GM21447 (cell line): ENCODE measurements around the gene RPS2.
A peak's percentile ranks its signal among the peaks of the same experiment; 100 is the strongest.
"Not testable (repeated sequence)": the region's sequence is repeated elsewhere in the genome, so short reads cannot be mapped to it uniquely, and the experiment has no call there.

Experiments used
- ATAC-seq: cut with Tn5 transposase; IDR thresholded peaks from one replicate; pipeline ENCODE4 v1.9.1; 2021; ENCODE audit not compliant: unreplicated experiment

RPS2 gene

DNA sequence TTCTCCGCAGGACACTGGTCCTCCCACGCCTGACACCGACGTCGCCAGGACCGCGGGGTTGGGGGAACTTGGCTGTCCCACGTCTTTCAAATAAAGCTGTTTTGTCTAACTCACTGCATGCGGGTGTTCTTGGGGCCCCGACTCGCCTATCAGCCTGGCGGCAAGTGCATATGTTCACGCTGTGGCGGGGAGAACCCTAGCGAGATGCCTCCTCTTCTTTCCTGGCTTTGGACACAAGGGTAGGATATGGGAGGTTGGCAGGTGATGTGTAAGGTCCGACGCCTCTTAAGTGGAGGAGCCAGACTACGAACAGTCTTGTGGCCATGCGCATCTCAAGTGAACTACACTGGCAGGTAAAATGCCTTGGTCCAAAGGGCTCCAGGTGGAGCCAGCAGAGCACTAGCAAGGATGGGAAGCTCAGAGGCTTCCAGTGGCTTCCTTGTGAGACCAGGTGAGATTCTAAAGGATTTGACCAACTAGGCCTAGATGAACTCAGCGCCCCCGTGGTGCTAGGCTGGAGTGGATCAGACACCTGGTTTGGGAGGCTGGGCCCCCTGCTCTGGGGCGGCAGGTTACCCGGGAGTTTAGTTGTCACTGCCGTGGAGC lies 873 bp upstream of the RPS2 start:
- no peak for ATAC-seq

DNA sequence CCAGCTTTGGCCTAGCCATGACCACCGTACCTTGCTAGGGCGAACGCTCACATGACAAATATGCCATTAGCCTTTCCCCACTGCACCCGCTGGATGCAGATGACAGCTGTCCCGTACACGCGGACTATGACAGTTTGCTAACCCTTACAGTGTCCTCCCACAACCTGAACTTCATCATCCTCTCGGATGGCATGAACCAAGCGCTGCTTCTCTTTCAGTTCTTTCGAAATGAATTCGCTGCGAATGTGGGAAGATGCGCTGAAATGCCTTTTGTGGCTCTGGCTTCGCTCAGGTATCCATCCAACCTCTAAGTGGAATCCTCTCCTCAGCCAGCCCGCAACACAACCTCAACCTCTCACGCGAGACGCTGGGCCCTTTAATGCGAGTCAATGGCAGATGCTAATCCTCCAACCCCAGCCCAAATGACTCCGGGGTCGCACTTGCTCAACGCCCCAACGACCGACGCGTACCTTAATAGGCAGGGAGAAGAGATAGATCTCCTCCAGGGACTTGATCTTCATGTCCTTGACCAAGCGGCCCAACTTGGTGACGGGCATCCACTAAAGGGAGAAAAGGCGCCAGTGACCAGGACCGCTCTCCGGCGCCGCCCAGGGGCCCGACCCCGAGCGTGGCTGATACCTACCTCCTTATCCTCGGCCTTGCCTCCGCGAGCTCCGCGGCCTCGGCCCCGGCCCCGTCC lies 670 bp downstream of the RPS2 start:
- peak; percentile 9 for ATAC-seq

GRCh38 chr16:1962161-1963153 lies 2.2 kb downstream of the RPS2 start:
- not testable (repeated sequence) for ATAC-seq

GRCh38 chr16:1961651-1962067 lies 3.0 kb downstream of the RPS2 start:
- no peak for ATAC-seq

DNA sequence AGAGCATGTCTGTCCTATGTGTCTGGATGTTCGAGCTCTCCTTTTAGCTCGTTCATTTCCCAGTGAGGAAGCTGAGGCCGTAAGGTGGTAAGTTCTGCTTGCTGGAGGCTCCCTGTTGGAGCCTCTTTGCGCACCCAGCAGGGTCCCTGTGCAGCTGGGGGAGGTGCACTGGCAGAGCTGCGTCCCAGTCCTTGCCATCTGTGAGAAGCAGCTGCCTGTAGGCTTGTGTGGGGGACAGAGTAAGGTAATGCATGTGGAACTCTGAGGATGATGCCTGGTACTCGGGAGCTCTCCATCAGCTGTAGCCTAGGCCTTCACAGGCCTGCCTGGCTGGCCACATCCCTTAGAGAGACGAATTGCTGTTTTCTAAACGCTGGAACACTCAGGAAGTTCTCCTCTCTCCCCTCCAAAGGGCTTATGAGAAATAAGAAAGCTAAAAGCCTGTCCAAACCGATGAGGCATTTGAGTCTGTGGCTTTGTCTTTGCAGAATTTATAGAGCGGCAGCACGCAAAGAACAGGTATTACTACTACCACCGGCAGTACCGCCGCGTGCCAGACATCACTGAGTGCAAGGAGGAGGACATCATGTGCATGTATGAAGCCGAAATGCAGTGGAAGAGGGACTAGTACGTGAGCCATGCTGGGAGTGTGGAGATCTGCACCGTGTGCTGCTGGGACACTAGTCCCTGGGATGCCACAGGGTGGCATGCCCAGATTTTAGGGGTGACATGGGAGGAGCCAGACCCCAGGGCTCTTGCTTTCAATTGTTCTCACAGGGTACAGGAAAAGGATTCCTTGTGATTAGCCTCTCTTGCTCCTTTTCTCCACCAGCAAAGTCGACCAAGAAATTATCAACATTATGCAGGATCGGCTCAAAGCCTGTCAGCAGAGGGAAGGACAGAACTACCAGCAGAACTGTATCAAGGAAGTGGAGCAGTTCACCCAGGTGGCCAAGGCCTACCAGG lies 3.7 kb downstream of the RPS2 start:
- no peak for ATAC-seq

DNA sequence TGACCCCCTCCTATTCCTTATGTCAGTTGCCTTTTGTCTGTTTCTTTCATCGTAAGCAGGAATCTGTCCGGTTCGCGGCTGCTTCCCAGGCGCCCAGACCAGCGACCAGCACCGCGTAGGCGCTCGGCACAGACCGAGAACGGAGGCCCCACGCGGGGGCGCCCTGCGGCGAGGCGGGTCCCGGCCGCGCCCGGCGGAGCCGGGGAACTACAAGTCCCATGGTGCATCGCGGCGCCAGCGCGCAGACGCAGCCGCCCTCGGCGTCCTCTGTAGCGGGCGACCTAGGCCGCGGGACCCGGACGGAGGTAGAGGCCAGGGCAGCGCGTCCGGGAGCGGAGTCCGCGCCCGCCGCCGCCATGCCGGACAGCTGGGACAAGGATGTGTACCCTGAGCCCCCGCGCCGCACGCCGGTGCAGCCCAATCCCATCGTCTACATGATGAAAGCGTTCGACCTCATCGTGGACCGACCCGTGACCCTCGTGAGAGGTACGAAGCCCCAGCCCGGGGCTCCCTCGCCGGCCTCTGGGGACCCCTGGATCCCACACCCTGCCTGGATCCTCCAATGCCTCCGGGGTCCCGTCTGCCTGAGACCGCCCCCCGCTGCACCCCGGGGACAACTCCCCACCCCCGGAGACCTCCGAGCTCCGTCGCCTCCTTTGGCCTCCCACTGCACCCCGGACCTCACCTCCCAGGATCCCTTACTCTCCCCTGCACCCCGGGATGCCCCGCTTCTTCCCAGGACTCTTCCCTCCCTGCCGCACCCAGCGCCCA lies 5.2 kb downstream of the RPS2 start, which contains the start of gene NDUFB10:
Gene NDUFB10 (plus strand): TSS at position 270 of the 771 bp plus-strand sequence. CDS start 87 bp downstream, at position 357.
- peak; percentile 59 for ATAC-seq

- no peak for ATAC-seq
Measured at GRCh38 chr16:1958715-1959268, 5.8 kb downstream of the RPS2 start.

DNA sequence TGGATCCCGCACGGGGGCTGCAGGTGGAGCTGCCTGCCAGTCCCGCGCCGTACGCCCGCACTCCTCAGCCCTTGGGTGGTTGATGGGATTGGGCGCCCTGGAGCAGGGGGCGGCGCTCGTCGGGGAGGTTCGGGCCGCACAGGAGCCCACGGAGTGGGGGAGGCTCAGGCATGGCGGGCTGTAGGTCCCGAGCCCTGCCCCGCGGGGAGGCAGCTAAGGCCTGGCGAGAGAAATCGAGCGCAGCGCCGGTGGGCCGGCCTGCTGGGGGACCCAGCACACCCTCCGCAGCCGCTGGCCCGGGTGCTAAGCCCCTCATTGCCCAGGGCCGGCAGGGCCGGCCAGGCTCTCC lies 6.5 kb downstream of the RPS2 start:
- not testable (repeated sequence) for ATAC-seq

GRCh38 chr16:1957434-1958142 lies 7.0 kb downstream of the RPS2 start:
- ATAC-seq, result not testable (repeated sequence)

DNA sequence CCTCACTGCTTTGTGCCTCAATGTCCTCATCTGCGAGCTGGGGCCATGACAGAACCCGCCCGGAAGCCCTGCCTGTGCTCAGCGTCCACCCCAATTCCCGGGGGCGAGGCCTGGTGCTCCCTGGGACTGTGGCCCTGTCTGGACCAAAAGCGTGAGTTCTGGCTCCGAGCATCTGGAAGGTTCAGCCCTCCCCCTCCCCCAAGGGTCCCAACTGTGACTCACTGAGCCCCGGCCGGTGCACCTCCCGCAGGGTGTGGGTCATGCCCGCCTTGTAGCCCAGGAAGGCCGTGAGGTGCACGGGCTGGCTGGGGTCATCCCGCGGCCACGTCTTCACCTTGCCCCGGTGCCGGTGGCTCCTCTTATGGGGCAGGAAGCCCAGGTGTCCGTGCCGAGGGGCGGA lies 10.9 kb downstream of the RPS2 start:
- ATAC-seq, result no peak

GRCh38 chr16:1950559-1950958 lies 14.1 kb downstream of the RPS2 start:
- no peak for ATAC-seq

DNA sequence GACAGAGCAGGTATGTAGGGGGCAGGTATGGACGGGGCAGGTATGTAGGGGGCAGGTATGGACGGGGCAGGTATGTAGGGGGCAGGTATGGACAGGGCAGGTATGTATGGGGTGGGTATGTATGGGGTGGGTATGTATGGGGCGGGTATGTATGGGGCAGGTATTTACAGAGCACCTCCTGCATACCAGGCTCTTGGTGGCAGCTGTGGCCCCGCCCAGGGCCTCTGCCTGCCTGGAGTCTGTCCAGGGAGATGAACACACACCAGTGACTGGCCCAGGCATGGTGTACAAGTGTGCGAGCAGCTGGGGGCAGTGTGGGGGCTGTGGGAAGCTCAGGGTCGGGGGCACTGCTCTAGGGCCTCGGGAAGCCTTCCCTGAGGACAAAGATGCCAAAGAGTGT lies 14.6 kb downstream of the RPS2 start:
- ATAC-seq, result no peak

GRCh38 chr16:1949507-1949906 lies 15.1 kb downstream of the RPS2 start:
- no peak for ATAC-seq

GRCh38 chr16:1947369-1947670 lies 17.3 kb downstream of the RPS2 start:
- ATAC-seq, result no peak

DNA sequence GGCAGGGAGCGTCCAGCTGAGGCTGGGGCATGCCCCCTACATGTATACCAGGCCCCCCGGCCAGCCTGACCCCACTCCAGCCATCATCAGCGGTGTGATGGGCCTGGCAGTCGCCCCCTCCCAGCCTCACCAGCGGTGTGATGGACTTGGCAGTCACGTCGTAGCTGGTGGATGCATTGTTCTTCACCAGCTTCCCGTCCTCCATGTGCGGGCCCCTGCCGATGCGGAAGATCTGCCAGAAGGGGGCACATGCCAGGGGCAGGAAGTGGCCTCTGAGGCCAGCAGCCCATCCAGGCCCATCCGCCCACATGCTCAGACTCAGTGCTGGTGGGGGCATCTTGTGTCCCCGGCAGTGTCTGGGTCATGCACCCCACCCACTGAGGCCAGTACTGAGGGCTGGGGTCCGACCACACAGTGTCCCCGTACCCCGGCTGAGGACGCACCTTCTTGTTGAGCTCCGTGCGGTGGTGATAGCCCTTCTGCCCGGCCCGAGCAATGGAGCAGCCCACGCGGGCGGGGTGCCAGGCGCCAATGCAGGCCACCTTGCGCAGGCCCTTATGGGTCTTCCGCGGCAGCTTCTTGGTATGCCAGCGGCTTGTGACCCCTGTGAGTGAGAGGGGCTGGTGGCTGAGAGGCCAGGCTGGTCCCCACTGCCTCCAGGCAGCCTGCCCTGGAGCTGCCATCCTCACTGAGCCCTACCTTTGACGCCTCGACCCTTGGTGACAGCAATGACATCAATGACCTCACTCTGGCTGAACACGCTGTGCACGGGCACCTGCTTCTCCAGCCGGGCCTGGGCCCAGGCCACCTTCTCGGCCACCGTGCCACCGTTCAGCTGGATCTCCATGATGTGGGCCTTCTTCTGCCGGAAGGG lies 17.9 kb downstream of the RPS2 start:
- ATAC-seq, result no peak

GRCh38 chr16:1945559-1946391 lies 18.9 kb downstream of the RPS2 start:
- ATAC-seq, result no peak

DNA sequence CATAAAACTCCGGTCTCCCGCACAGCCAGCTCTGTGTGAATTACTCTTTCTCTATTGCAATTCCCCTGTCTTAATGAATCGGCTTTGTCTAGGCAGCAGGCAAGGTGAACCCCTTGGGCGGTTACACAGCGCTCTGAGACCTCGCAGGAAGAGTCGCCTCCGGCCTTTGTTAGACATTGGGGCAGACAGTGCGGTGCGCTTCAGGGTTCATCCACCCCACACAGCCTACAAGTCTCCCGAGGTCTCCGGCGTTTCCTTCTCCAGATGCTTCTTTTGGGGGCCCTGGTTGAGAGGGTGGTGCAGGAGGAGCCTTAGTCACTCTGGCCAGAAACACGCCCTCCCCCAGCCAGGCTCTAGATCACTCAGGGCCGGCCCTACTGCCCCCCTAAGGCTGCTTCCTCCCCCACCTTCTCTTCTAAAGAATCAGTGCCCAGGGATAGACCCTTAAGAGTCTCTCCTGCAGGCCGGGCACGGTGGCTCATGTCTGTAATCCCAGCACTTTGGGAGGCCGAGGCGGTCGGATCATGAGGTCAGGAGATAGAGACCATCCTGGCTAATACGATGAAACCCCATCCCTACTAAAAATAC lies 19.9 kb downstream of the RPS2 start:
- ATAC-seq, result no peak
